H1 (cell line): Measurements from ENCODE around the gene FGD5. TPM values are rescaled to one million over a fixed set of nuclear protein-coding genes. Genes with fewer than 3 reads are reported as not detected.

Source experiments
- CTCF ChIA-PET: fragments of 300-600 bp; sonication (Branson Sonifier 250); formaldehyde crosslinking; loops from one replicate; lab custom pipeline; 2021; ENCODE audit not compliant: partially characterized antibody; lab: Charles Lee
- POLR2A ChIA-PET: fragments of 300-600 bp; sonication (Branson Sonifier 250); formaldehyde crosslinking; loops from one replicate; lab custom pipeline; 2021; ENCODE audit warnings: inconsistent platforms; ENCODE audit not compliant: partially characterized antibody; lab: Charles Lee
- DNase-seq, 2 experiments: peaks; one replicate each; pipeline versions ENCODE4 v3.0.0 to v3.0.0-alpha.2; 2010 to 2022; ENCODE audit warnings: low spot score in 2 of 2, low read depth in 1 of 2, mixed read lengths in 1 of 2
- FAIRE-seq: peaks from 2 replicates; lab custom pipeline; 2011; peaks lifted over from hg19 to GRCh38; lab: Jason Lieb, UNC
- H2AFZ ChIP-seq: 2 replicates; pipeline ENCODE4 v1.8.1; 2012; ENCODE audit warnings: low read length, inconsistent platforms
- H2AK5ac ChIP-seq: 2 replicates; pipeline ENCODE4 v1.6.1; 2013; ENCODE audit warnings: low read depth, low read length
- H2BK120ac ChIP-seq: replicated peaks from 2 replicates; pipeline ENCODE3; 2013; ENCODE audit warnings: low read depth, low read length, inconsistent platforms
- H2BK12ac ChIP-seq: 2 replicates; pipeline ENCODE4 v1.6.1; 2013; ENCODE audit warnings: low read depth, low read length
- H2BK15ac ChIP-seq: 2 replicates; pipeline ENCODE4 v1.6.1; 2013; ENCODE audit warnings: low read length
- H2BK20ac ChIP-seq: 2 replicates; pipeline ENCODE4 v1.6.1; 2013; ENCODE audit warnings: low read length
- H2BK5ac ChIP-seq: 2 replicates; pipeline ENCODE4 v1.6.1; 2013; ENCODE audit warnings: low read depth, low read length
- H3K14ac ChIP-seq: 2 replicates; pipeline ENCODE4 v1.6.1; 2013; ENCODE audit warnings: inconsistent platforms; ENCODE audit not compliant: insufficient read length
- H3K18ac ChIP-seq: 2 replicates; pipeline ENCODE4 v1.6.1; 2013; ENCODE audit warnings: low read length; ENCODE audit errors: extremely low read depth
- H3K23ac ChIP-seq: 2 replicates; pipeline ENCODE4 v1.6.1; 2013; ENCODE audit warnings: inconsistent platforms; ENCODE audit not compliant: insufficient read length
- H3K23me2 ChIP-seq: 2 replicates; pipeline ENCODE4 v1.6.1; 2013; ENCODE audit warnings: low read depth, low read length
- H3K27ac ChIP-seq: 2 replicates; pipeline ENCODE4 v1.6.1; 2011; ENCODE audit warnings: low read depth, low read length, inconsistent platforms
- H3K27me3 ChIP-seq, 4 experiments: replicated peaks in 1 of 4; 1 replicate in 1 of 4; 2 replicates in 3 of 4; pipeline versions ENCODE4 v1.6.1 to v1.8.1; 2011 to 2013; ENCODE audit warnings: low read length in 3 of 4, mild to moderate bottlenecking in 3 of 4, inconsistent platforms in 2 of 4, mixed read lengths in 2 of 4, moderate library complexity in 1 of 4; ENCODE audit not compliant: control insufficient read depth in 3 of 4, insufficient read depth in 3 of 4; ENCODE audit errors: extremely low read depth in 1 of 4
- H3K36me3 ChIP-seq, 4 experiments: 2 replicates each; pipeline versions ENCODE4 v1.6.1 to v1.8.1; 2011 to 2013; ENCODE audit warnings: mild to moderate bottlenecking in 4 of 4, low read length in 3 of 4, moderate library complexity in 2 of 4, control low read depth in 1 of 4, inconsistent platforms in 1 of 4; ENCODE audit not compliant: insufficient read depth in 4 of 4, control insufficient read depth in 2 of 4
- H3K4ac ChIP-seq: replicated peaks from 2 replicates; pipeline ENCODE3; 2013; ENCODE audit warnings: low read length, low read depth, mixed read lengths, inconsistent platforms; ENCODE audit not compliant: insufficient read length
- H3K4me1 ChIP-seq, 4 experiments: replicated peaks in 1 of 4; 1 replicate in 1 of 4; 2 replicates in 3 of 4; pipeline versions ENCODE4 v1.6.1 to v1.8.1; 2011 to 2013; ENCODE audit warnings: low read length in 3 of 4, inconsistent platforms in 2 of 4, mixed read lengths in 1 of 4; ENCODE audit not compliant: insufficient read depth in 4 of 4, control insufficient read depth in 3 of 4
- H3K4me2 ChIP-seq, 2 experiments: 2 replicates each; pipeline versions ENCODE4 v1.6.1 to v1.8.1; 2011 to 2013; ENCODE audit warnings: low read depth in 2 of 2, low read length in 2 of 2, control low read depth in 1 of 2, inconsistent platforms in 1 of 2, mild to moderate bottlenecking in 1 of 2; ENCODE audit not compliant: insufficient read depth in 1 of 2
- H3K4me3 ChIP-seq, 4 experiments: fragments of 200-600, 300-600 bp in 1 of 4; sonication (generic), shearing (Covaris generic), sonication (Bioruptor Twin) in 1 of 4; 2 replicates each; pipeline versions ENCODE4 v1.5.1 to v1.8.1; 2011 to 2016; ENCODE audit warnings: low read length in 4 of 4, low read depth in 3 of 4, control low read depth in 2 of 4, inconsistent platforms in 2 of 4, mild to moderate bottlenecking in 2 of 4, mixed read lengths in 1 of 4, moderate library complexity in 1 of 4; ENCODE audit not compliant: insufficient read depth in 2 of 4; ENCODE audit errors: extremely low read depth in 1 of 4
- H3K56ac ChIP-seq: replicated peaks from 2 replicates; pipeline ENCODE3; 2013; ENCODE audit warnings: low read depth, mild to moderate bottlenecking, mixed read lengths, low read length, inconsistent platforms; ENCODE audit not compliant: insufficient read length
- H3K79me1 ChIP-seq: 2 replicates; pipeline ENCODE4 v1.6.1; 2013; ENCODE audit warnings: low read depth, low read length, control low read depth
- H3K79me2 ChIP-seq, 2 experiments: 2 replicates each; pipeline versions ENCODE4 v1.6.1 to v1.8.1; 2012 to 2013; ENCODE audit warnings: low read length in 2 of 2, mild to moderate bottlenecking in 2 of 2, inconsistent platforms in 1 of 2; ENCODE audit not compliant: insufficient read depth in 2 of 2, control insufficient read depth in 1 of 2
- H3K9ac ChIP-seq, 4 experiments: replicated peaks in 1 of 4; 1 replicate in 1 of 4; 2 replicates in 3 of 4; pipeline versions ENCODE4 v1.6.1 to v1.8.1; 2011 to 2013; ENCODE audit warnings: low read depth in 3 of 4, low read length in 3 of 4, control low read depth in 2 of 4, mild to moderate bottlenecking in 2 of 4, moderate library complexity in 2 of 4, inconsistent platforms in 1 of 4; ENCODE audit errors: extremely low read depth in 1 of 4
- H3K9me3 ChIP-seq, 2 experiments: 2 replicates each; pipeline versions ENCODE4 v1.6.1 to v1.8.1; 2012 to 2013; ENCODE audit warnings: mild to moderate bottlenecking in 2 of 2, moderate library complexity in 2 of 2, control low read depth in 1 of 2, inconsistent platforms in 1 of 2, low read depth in 1 of 2, low read length in 1 of 2, mixed read lengths in 1 of 2; ENCODE audit not compliant: insufficient read depth in 2 of 2
- H4K20me1 ChIP-seq, 2 experiments: replicated peaks in 1 of 2; 2 replicates each; pipeline versions ENCODE3 to v1.8.1; 2011 to 2013; ENCODE audit warnings: inconsistent platforms in 2 of 2, low read length in 2 of 2, mild to moderate bottlenecking in 1 of 2; ENCODE audit not compliant: insufficient read depth in 2 of 2, control insufficient read depth in 1 of 2
- H4K5ac ChIP-seq: 2 replicates; pipeline ENCODE4 v1.6.1; 2013; ENCODE audit warnings: low read length, low read depth, mixed read lengths, inconsistent platforms; ENCODE audit not compliant: insufficient read length
- H4K8ac ChIP-seq: 2 replicates; pipeline ENCODE4 v1.8.0; 2013; ENCODE audit warnings: mild to moderate bottlenecking, moderate library complexity, low read length, inconsistent platforms; ENCODE audit not compliant: insufficient read depth; ENCODE audit errors: extremely low read depth
- H4K91ac ChIP-seq: replicated peaks from 2 replicates; pipeline ENCODE3; 2013; ENCODE audit warnings: low read length, mixed read lengths, inconsistent platforms; ENCODE audit not compliant: insufficient read length
- CTBP2 ChIP-seq: IDR thresholded peaks from 2 replicates; pipeline ENCODE4 v1.7.0; 2011; ENCODE audit warnings: borderline replicate concordance, mild to moderate bottlenecking, moderate library complexity, mixed read lengths, low read length; ENCODE audit not compliant: insufficient read depth, insufficient read length
- EZH2 ChIP-seq: fragments of 200-600 bp; sonication (generic); IDR thresholded peaks from 2 replicates; pipeline ENCODE4 v1.7.1; 2012; ENCODE audit warnings: low read depth, mild to moderate bottlenecking, moderate library complexity, low read length, inconsistent platforms; ENCODE audit not compliant: severe bottlenecking
- FOSL1 ChIP-seq: IDR thresholded peaks from 2 replicates; pipeline ENCODE4 v1.6.1; 2011; ENCODE audit warnings: mild to moderate bottlenecking, low read depth, low read length, moderate library complexity; ENCODE audit not compliant: insufficient read depth
- JUN ChIP-seq: IDR thresholded peaks from 2 replicates; pipeline ENCODE4 v1.6.1; 2011; ENCODE audit warnings: low read depth, mild to moderate bottlenecking, improper control_type of control experiment, low read length
- RNF2 ChIP-seq: fragments of 200-900, 300-1000 bp; sonication (generic); IDR thresholded peaks from 2 replicates; pipeline ENCODE4 v1.7.1; 2016; ENCODE audit warnings: borderline replicate concordance, low read depth, mild to moderate bottlenecking, antibody characterized with exemption, low read length; ENCODE audit not compliant: poor library complexity, severe bottlenecking; ENCODE audit errors: missing control alignments
- WGBS, 2 experiments: shearing (Covaris generic) in 1 of 2; methylation state at CpG; one replicate each; pipeline versions ENCODE4 v1.1.6 to v1.1.7; 2013 to 2015; ENCODE audit warnings: low lambda C conversion rate in 2 of 2, mixed read lengths in 2 of 2, inconsistent platforms in 1 of 2, low coverage in 1 of 2, missing lambda C conversion rate in 1 of 2; ENCODE audit not compliant: insufficient replicate concordance in 2 of 2, insufficient coverage in 1 of 2, insufficient read length in 1 of 2; ENCODE audit errors: extremely low coverage in 1 of 2, missing lambda C conversion rate in 1 of 2; 5-methylcytosine and 5-hydroxymethylcytosine counted together
- polyA plus RNA-seq, 7 experiments: library from polyadenylated mRNA; depleted of rRNA in 3 of 7; stranded (reverse) in 5 of 7; unstranded in 2 of 7; fragments of >200 nt in 5 of 7; fragments of 200-250 nt in 2 of 7; gene quantifications; 1 replicate in 5 of 7; 2 replicates in 1 of 7; 4 replicates in 1 of 7; pipeline versions ENCODE4 v1.2.1 to v1.2.3, GENCODE V29; 2011 to 2013; ENCODE audit warnings: missing spikeins in 2 of 7, mixed read lengths in 2 of 7
- total RNA-seq: library from RNA; stranded (reverse); fragmentation: NEBNext Ultra II Directional; extraction: Animal tissue kit (Norgen Biotek cat#: 25700); gene quantifications from 2 replicates; pipeline ENCODE4 v1.2.1, GENCODE V29; 2021
- TF ChIP-seq, protein P1 (sequence below), 3 experiments: IDR thresholded peaks; 1 replicate in 2 of 3; 2 replicates in 1 of 3; pipeline versions ENCODE4 v1.5.1 to v1.6.1; 2011; ENCODE audit warnings: low read length in 3 of 3, mild to moderate bottlenecking in 3 of 3, inconsistent platforms in 2 of 3, low read depth in 1 of 3, moderate library complexity in 1 of 3; ENCODE audit not compliant: insufficient read depth in 1 of 3; ENCODE audit errors: control extremely low read depth in 1 of 3
- TF ChIP-seq, protein P2 (sequence below): IDR thresholded peaks from 2 replicates; pipeline ENCODE4 v1.6.1; 2011; ENCODE audit warnings: low read depth, mild to moderate bottlenecking, low read length; ENCODE audit not compliant: insufficient read depth

FGD5 gene
- total and polyA plus RNA-seq, 2 of the 8 experiments (the other 6 are each of a cell fraction or from before 2014, with no cell fraction given): 4.7 to 14.3 TPM

DNA sequence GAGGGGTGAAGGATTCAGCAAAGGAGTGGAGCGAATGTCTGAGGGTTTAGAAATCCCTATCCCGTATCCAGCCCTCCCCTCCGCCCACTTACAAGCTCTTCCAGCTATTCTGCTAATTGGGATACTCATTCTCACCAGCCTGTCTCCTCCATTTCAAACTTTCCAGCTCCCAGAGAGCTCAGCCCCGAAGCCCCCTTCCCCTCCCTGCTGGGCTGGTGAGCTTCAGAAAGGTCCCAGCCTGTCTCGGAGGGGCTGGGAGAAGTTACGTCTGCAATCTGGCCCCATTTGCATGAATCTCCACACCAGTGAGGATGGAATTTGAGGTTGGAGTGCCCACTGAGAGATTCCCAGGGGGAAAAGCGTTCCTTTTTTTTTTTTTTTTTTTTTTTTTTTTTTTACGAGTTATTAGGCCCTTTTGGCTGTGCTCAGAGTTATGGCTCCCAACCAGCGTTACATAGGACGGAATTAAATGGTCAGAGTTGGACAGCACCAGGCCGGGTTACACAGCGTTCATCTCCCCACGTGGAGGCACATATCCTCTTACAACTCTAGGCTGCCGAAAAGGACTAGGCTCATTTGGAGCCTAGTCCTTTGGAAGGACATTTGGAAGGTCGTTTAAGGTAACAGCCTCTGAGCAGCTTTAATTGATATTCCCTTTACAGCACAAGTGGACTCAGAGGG, 34.6 kb downstream of the FGD5 start:
- H3K23ac ChIP-seq: no peak overlapping the region
- H2AFZ ChIP-seq: peak overlapping the region; percentile 67; the same call in 1 of the 2 replicates
- H2AK5ac ChIP-seq: no peak overlapping the region
- 66% methylated on average over 13 of the region's 15 CpGs; no CpG with 5 or more reads in 1 of the 2 experiments for WGBS, 2 experiments
- H3K27ac ChIP-seq: no peak overlapping the region
- no peaks in the 10 kb centered on the region for H3K9me3 ChIP-seq
- no peak overlapping the region for H3K14ac ChIP-seq
- H3K4ac ChIP-seq: no peak overlapping the region
- H3K79me2 ChIP-seq: no peaks in the 10 kb centered on the region
- H3K27me3 ChIP-seq: no peaks in the 10 kb centered on the region; a peak in 1 of 7 replicates
- H2BK12ac ChIP-seq: no peak overlapping the region
- H4K5ac ChIP-seq: no peak overlapping the region
- peak overlapping the region; percentile 4; the same call in 1 of the 2 replicates for H3K18ac ChIP-seq
- no peak overlapping the region for H3K4me3 ChIP-seq
- H4K8ac ChIP-seq: no peak overlapping the region
- no peak overlapping the region; the same call in 1 of the 2 replicates for H2BK15ac ChIP-seq
- H3K4me2 ChIP-seq: 0 out of 4 replicates have a peak overlapping the region, but pooled peaks have one; percentile 8 to 14
- H3K23me2 ChIP-seq: no peaks in the 10 kb centered on the region; the same call in 1 of the 2 replicates
- no peak overlapping the region; a peak in 1 of 7 replicates for H3K9ac ChIP-seq
- POLR2A ChIA-PET: interaction anchor here (0.7 to 1.1 kb wide), 2 partner anchors 8 to 42 kb away, joined by 3 read pairs; no protein-coding TSS in a partner anchor
- no peak overlapping the region for H4K91ac ChIP-seq
- FAIRE-seq (no peak), DNase-seq (no peak)
- no peaks in the 10 kb centered on the region; the same call in 1 of the 2 replicates for H3K79me1 ChIP-seq
- peaks cover 3 to 16% (median 10%) of the 10 kb centered on the region in 4 experiments for H3K4me1 ChIP-seq
- no peaks in the 10 kb centered on the region for H4K20me1 ChIP-seq
- no peaks in the 10 kb centered on the region for H3K36me3 ChIP-seq
- H2BK20ac ChIP-seq: no peak overlapping the region
- H3K56ac ChIP-seq: no peak overlapping the region
- CTCF ChIA-PET: interaction anchor here (0.7 to 2.8 kb wide), 13 partner anchors 8 to 92 kb away, joined by 3 to 13 read pairs (median 3); no protein-coding TSS in a partner anchor
- H2BK120ac ChIP-seq: no peak overlapping the region
- no peak overlapping the region for H2BK5ac ChIP-seq
- TF ChIP-seq, protein P1, sequence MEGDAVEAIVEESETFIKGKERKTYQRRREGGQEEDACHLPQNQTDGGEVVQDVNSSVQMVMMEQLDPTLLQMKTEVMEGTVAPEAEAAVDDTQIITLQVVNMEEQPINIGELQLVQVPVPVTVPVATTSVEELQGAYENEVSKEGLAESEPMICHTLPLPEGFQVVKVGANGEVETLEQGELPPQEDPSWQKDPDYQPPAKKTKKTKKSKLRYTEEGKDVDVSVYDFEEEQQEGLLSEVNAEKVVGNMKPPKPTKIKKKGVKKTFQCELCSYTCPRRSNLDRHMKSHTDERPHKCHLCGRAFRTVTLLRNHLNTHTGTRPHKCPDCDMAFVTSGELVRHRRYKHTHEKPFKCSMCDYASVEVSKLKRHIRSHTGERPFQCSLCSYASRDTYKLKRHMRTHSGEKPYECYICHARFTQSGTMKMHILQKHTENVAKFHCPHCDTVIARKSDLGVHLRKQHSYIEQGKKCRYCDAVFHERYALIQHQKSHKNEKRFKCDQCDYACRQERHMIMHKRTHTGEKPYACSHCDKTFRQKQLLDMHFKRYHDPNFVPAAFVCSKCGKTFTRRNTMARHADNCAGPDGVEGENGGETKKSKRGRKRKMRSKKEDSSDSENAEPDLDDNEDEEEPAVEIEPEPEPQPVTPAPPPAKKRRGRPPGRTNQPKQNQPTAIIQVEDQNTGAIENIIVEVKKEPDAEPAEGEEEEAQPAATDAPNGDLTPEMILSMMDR (IDR thresholded peaks at IDR 0.05; ENCODE audit: control extremely low read depth in 1 of 3, insufficient read depth in 1 of 3, low read depth in 1 of 3, low read length in 3 of 3): no peak
- TF ChIP-seq FOSL1: no peak
- no peak for TF ChIP-seq JUN
- TF ChIP-seq, protein P2, sequence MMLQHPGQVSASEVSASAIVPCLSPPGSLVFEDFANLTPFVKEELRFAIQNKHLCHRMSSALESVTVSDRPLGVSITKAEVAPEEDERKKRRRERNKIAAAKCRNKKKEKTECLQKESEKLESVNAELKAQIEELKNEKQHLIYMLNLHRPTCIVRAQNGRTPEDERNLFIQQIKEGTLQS: no peak
- no peak for TF ChIP-seq CTBP2
- TF ChIP-seq RNF2: no peak
- TF ChIP-seq EZH2: no peak
